ENCODE data around the gene HOXC10.

HOXC10 gene

DNA sequence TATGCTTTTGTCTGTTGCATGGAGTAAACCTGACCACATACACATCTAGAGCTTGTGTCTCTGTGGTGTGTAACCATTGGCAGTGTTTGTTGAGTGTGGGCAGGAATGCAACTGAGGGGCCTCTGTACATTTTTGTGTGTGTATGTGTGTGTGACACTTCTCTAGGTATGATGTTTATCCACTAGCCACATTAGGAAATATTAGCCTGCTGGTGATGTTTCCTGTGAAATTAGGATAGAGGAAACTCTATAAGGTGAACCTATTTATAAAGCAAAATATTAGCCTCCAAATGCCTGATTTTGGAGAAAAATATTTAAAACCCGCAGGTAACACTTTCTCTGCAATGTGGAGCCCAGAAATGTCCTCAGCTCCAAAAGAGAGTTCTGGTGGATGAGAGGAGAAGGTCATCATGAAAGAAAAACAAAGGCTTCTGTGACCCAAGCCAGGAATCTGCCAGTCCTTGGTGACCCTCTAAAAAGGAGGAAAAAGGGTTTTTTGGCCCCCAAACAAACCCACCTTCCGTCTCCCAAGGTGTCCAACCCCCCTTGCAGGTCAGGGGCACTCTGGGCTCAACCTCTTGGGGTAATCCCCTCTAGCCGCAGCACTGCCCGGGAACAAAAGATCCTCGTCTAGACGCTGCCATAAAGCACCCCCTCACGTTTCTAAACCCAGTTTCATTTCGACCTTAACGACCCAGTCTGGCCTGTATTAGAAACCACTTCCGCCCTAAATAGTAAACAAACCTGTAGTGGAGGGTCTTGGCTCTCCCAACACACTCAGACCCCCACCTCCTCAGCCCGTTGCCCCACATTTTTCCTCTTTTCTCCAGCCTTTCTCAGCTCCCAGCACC lies 7.1 kb upstream of the HOXC10 start:
- DNase-seq (ENCODE audit: low spot score) = no peak

DNA sequence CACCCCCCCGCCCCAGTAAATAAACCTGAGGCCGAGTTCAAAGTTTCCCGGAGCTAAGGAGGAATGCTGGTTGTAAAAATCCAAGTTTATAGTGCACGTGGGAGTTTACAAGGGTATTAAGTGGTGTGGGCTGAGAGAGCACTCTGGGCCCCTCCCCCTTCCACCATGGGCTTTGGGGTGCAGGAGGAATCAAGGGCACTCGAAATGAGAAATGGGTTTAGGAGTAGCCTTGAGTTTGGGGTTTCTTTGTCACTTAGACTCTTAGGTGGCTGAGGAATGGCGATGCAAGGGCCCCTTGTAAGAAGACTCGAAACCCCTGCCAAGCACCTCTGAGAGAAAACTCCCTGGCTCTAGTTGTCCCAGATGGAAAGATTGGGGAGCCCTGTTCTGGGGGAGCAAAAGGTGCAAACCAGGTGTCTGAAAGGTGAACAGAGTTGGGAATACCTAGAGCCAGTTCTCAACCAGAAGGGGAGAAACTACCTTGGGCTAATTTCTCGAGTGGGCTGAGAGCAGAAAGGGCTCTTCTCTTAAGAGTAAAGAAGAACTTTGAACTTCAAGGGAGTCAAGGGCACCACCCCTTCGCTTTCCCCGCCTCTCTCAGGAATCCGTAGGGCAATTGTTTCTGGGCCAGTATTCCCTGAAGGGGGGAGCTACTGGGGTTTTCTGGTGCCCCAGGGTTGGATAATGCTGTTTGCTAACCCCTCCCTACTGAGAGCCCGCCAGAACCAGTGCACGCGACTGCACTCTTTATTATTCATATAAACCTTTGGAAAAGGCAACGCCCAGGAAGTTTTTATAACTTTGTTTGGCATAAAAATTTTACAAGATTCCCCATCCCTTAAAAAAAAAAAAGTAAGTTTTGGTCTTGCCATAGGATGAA lies 6.2 kb upstream of the HOXC10 start:
- DNase-seq (ENCODE audit: low spot score) = no peak

DNA sequence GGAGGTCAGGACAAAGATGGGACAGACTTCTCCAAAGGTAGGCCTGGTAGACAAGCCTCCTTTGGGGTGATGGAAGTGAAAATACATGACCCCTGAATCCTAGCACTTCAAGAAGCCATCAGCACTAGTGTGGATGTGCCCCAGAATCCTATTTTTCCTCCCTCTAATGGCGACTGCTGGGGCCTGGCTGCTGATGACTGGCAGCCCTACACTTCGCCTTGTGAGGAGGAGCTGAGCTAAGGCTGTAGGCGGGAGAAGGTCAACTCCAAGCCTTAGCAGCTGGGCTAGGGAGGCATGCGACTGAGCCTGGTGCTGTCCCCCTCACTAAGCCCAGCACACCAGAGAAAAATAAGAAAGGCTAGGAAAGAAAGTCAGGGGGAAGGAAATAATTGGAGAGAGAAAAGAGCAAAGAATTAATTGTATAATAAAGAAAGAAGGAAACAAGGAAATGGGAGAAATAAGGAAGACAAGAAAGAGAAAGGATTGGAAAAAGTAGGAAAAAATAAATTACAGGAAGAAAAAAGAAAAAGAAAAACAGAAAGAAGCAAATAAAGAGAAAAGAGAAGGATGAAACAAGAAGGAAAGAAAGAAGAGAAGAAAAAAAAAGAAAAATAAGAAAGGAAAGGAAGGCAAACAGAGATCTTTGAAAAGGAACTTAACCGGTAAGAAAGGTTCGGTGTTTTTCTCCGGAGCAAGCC lies 4.7 kb upstream of the HOXC10 start:
- no peak for DNase-seq (ENCODE audit: low spot score)

DNA sequence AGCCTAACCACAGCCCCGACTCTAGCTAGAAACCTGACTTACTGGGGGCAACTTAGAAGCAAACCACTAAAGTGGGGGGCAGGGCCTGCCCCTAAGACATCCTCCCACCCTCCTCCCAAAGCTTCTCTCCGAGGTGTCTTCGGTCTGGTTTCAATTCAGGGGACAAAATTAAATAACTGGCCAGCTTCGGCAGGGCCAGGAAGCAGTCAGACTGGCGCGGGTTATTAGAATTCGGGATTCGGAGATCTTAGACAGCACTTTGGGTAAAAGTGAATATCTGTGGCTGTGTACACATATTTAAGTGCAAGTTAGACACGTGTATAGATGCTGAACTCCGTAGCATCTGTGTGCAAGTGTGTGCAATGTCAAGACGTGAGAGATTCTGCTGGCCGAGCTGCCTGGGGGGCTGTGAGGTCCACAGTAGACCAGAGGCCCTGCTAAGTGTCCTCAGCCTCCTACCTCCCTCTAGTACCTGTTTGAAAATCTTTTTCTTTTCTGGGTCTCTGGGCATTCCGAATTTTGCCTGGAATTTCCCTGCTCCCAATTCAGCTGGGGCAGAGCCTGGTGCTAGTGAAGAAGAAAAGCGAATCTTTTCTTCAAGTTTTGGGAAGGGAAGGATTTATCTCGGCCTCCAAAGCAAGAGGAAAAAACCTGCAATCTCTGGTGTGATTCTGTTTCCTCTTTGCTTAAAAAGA lies 4.0 kb upstream of the HOXC10 start:
- no peak for DNase-seq (ENCODE audit: low spot score)

DNA sequence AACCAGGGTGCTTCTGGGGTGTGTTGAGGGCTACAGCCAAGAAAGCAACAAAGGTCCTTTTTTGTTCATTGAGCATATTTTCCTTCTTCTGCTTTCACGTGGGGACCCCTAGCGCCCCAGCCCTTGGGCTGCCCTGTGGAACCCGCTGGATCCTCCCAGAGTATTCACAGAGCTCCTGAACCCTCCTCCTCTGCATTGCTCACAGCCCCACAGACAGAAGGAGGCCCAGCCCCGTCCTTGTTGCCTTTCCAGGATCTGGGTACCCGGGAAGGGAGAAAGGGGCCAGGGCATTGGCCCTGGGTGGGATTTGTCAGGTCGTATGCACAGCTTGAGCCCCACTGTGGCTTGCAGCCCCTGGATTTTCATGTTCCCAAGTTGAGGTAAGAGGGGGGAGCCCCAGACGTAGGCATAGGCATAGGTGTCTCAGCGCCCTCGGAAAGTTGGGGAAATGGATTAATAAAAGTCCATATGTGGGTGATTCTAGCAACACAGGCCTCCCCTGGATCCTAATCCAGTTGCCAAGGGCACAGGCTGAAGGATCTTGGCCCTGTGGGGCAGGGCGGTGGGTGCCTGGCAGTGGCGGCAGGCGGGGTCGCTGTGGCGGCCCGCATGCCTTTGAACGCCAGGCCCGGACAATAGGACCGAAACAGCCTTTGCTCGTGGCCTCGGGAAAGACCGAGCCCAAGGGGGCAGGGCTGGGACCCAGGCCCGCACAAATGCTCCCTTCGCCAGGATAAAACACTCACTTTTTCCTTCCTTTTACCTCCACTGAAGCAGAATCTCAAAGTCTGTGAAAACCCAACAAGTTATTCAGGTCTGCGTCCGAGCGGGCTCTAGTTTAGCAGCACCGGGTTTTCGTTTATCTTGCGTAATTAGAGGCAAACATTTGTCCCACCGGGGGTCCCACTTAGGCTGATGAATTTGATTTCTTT lies 3.0 kb upstream of the HOXC10 start:
- DNase-seq (ENCODE audit: low spot score) = no peak

DNA sequence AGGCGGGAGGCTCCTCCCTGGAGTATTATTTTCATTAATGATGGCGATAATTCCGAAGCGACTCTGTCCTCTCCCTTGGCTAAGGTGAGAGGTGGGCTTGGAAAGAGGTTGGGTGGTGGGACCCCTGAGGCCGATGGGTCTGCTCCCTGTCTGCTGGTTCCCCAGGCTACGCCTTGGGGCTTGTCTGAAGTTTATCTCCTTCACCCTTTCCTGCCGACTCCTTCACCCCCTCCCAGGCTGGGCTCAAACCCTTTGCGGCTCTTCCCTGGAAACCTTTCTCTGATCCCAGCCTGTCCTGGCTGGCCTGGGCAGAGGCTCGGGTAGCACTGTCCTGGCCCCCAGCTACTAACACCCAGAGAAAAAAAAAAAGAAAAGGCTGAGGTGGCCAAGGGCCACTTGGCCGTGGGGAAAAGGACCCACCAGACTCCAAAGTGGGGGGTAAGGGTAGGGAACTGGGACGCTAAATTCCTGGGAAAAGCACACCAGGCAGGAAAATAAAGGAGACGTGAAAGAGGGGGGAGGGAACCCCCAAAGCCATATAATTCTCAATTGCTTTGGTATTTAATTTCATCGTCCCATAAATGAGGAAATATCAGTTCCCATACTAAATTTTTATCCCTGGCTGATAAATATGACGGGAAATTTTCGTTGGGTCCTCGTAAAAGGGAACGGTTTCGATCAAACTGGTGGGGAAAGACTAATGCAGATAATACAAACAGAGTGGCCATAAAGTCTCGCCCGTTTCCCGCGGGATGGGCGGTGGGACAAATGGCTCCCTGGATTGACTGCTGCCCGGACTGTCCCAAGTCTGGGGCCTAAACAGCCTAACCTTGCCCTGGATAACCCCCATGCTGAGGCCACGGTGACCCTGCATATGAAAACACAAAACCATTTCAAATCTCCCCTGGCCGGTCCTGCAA lies 2.0 kb upstream of the HOXC10 start:
- no peak for DNase-seq (ENCODE audit: low spot score)

DNA sequence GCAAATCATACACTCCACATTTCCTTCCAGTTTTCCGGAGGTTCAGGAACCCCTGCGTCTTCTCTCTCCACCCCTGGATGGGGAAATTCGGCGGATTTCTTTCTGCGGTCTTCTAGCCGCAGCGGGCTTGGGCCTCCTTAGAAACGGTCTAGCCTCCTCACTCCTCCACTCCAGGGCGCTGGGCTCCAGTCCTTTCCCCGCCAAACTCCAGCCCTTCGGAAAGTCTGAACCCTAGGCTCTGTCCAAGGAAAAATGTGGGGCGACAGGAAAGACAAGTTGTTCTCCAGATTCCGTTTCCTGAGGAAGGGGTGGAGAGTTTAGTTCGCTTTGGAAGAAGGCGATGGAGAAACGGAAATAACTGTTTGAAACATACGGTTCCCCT lies 1.4 kb upstream of the HOXC10 start:
- no peak for DNase-seq (ENCODE audit: low spot score)

DNA sequence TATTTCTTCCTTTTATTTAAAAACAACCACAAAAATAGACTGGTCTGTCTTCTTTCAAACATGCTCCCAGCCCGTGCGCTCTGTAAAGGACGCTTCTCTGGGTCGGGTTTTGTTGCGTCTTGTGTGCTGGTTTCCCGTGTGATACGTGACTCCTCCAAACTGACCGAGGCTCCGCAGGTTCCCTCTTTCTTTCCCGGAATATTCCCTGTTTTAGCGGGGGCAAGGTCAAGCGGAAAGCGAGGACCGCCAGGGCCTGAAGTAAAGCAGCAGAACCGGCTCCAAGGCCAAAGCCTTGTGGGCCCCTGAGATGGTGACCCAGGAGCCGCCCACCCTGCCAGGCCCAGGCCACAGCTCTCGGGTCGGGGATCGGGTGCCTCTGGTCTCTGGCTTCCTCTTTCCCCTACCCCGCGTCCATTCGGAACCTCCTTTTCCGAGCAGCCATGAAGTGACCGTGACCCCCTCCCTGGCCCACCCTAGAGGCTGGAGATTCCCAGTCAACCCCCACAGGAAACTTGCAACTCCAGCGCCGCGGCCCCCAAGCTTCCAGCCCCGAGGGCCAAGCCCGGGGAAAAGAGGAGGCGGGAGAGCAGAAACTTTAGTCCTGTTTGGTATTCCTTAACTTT lies 885 bp upstream of the HOXC10 start:
- DNase-seq (ENCODE audit: low spot score) = no peak

DNA sequence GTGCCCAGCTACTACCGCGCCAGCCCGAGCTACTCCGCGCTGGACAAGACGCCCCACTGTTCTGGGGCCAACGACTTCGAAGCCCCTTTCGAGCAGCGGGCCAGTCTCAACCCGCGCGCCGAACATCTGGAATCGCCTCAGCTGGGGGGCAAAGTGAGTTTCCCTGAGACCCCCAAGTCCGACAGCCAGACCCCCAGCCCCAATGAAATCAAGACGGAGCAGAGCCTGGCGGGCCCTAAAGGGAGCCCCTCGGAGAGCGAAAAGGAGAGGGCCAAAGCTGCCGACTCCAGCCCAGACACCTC lies 697 bp downstream of the HOXC10 start:
- no peak for DNase-seq (ENCODE audit: low spot score)

DNA sequence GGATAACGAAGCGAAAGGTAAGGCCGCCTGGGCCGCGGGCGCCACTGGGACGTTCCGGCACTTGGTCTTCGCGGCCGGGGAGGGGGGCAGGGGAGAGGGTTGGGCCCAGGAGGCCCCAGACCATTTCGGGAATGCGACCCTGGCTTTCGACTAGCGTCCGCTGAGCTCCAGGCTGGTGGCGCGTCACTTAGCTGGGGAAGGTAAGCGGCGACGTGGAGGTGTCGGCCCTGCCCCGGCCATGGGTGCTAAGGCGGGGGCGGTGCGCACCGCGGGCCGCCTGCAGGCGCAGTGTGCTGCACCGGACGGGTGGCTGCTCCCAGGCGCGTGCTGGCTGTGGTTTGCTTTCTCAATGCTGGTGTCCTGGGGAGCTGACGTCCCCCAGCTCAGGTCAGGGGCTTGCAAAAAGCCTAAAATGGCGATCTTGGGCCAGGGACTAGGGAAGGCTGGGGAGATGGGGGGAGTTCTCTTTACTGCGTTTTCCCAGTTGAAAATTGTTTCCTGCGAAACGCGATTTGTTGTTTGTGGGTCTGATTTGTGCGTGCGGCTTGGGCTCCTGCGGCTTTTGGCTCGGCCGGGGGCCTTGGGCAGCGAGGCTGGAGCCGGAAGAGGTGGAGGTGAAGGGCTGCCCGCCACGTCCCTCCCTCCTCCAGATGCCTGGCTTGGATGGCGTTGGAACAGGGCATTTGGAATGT lies 1.2 kb downstream of the HOXC10 start:
- no peak for DNase-seq (ENCODE audit: low spot score)

DNA sequence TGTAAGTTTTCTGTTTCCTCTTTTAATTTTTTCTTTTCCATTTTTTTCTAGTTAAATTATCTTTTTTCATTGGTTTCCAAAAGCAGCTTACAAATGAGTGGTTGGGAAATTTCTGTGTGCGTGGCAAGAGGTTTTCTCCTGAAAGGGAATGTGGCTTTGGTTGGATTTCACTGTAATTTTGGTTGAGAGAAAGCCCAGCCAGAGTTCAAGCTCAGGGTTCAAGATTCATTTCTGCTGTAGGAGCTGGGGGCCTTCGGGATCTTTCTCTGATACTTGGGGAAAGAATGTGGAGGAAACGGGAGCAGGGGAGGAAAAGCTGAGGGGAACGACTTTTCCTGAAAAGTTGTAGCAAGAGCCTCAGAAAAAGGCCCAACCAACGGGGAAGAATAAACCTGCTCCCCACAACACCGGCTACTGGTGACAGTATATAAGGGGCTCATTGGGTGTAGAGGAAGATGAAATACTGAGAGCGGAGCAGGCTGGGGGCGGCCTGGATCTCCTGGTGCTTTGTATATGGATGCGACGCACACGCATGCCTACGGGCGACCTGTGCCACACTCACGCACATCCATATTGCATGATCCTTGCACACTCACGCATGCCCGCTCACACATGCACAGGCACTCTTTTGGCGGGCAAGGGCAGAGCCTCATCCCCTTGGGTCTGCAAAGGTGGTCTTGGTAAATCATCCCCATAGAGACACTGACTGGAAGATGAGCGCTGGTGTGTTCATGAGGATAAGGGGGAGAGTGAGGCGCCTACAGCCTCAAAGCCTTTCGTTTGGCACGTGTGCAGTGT lies 1.9 kb downstream of the HOXC10 start:
- DNase-seq (ENCODE audit: low spot score) = no peak

DNA sequence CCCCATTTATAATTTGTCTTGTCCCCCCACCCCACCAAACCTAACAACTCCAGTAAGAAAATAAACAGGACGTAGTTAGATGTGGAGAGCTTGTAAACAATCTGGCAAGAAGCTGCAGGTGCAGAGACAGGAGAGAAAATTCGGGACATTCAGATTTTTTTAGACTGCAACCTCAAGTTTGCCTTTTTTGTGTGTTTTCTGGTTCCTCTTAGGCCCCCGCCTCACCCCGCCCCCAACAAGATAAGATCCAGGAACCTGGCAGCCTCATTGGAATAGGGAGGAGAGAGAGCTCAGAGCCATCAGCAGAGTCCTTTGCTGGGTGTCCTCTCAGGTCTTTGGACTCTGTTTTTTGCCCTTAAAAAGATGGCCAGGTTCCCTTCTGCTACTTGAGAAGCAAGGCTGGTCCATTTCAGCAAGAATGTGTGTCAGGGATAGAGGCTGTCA lies 2.9 kb downstream of the HOXC10 start:
- DNase-seq (ENCODE audit: low spot score) = no peak

DNA sequence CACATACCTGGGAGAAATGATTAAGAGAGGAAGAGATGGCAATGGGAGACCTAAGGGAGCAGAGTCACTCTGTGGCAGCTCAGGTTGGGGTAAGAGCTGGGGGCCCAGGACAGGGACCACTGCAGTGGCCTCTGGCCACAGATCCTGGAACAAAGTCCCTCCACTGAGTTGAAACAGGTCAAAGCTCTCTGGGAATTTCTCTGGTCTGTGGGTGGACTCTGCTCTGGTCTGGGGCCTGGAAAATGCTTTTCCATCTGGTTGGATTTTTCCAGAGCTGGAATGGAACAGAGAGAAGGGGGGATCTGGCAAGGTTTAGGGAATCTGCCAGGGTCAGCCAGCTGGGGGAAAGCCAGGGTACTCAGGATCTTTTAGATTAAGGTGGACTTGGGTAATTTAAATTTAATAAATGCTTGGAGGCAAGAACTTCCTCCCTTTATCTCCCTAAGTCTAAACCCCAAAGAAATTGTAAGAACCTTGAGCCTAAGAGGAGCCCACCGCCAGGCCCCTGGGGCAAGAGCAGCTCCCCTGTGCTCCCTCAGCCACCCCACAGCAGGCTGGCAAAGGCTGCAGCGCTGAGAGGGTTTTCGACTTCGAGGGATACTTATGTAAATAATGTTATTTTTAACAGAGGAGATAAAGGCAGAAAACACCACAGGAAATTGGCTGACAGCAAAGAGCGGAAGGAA lies 3.7 kb downstream of the HOXC10 start:
- no peak for DNase-seq (ENCODE audit: low spot score)

DNA sequence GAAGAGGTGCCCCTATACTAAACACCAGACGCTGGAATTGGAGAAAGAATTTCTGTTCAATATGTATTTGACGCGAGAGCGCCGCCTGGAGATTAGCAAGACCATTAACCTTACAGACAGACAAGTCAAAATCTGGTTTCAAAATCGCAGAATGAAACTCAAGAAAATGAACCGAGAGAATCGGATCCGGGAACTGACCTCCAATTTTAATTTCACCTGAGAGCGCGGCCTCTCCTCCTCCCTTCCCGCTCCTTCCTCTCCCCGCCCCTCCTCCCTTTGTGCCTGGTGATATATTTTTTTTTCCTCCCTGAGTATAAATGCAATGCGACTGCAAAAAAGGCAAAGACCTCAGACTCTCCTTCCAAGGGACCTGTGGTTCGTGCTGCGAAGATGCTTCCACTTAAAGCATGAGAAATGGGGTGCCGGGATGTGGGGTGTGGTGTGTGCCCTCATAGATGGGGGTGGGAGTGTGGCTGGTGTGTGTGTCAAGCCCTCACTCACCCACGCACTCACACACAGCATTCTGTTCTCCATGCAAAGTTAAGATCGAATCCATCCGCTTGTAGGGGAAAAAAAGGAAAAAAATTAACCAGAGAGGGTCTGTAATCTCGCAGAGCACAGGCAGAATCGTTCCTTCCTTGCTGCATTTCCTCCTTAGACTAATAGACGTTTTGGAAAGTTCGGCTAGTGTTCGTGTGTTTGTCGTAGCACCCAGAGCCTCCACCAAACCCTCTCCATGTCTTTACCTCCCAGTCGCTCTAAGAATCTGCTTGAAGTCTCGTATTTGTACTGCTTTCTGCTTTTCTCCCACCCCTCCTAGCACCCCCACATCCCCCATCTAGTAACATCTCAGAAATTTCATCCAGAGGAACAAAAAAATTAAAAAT lies 4.5 kb downstream of the HOXC10 start:
- DNase-seq (ENCODE audit: low spot score) = no peak

DNA sequence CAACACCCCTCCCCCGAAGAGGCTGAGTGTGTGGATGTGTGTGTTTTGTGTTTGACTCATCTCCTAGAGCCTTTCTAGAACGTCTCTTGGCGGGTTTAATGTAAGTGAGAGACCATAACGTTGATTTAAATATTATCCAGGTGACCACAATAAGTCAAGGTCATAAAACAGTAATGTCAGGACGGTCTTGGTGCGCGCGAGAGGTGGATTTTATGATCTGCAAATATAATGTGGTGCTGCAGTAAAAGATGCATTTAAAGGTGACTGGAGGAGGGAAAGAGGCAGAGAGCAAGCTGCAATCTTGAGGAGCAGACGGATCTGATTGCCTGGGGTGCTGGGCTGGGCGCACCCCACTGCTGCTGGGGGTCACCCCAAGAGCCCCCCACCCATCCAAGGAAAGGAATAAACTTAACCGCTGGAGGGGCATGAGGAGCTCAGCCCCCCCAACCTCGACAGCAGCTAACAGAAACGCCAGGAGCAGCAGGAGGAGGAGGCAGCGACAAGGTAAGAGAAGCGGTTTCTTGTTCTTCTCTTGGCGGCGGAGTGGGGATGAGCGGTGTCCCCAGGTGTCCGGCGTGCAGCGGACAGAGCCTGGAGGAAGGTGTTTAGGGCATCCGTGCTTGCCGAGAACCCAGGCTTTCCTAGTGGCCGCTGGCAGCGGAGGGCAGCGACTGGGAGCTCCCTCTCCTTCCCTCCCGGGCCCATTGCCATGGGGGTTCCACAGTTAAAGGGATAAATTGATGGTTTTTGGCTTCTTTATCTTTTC lies 5.5 kb downstream of the HOXC10 start:
- DNase-seq (ENCODE audit: low spot score) = no peak

DNA sequence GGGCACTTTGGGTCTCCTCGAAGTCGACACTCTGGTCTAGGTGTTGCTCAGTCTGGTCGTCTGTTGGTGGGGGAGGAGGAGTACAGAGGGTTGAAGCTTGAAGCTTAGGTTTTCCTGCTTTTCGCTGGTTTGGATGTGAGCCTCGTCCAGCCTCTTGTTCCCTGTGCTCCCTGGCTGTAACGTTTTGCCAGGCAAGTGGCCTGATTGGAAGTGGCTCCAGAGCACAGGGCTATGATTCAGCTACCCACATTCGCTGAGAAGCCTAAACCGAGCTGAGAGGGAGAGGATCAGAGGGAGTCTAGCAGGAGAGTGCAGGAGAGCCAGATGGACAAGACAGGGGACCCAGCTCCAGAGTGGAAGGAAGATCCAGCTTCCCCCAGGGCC lies 6.1 kb downstream of the HOXC10 start:
- no peak for DNase-seq (ENCODE audit: low spot score)

Data from HuH-7 (cell line).